HG03575 (cell line): ENCODE results near the gene GFM1.

Experiments used
- ATAC-seq: cut with Tn5 transposase; IDR thresholded peaks from one replicate; pipeline ENCODE4 v1.9.1; 2021; ENCODE audit not compliant: unreplicated experiment, insufficient number of reproducible peaks, low FRiP score; ENCODE audit errors: extremely low read depth

GFM1 gene

GRCh38 chr3:158718490-158719170 is 74.3 kb downstream of the GFM1 start:
- no peak for ATAC-seq

- ATAC-seq, result no peak
These were observed 77.8 kb downstream of the GFM1 start for GRCh38 chr3:158722108-158722507.

GRCh38 chr3:158723991-158724390 is 79.7 kb downstream of the GFM1 start:
- ATAC-seq, result no peak

GRCh38 chr3:158725348-158726011 is 81.2 kb downstream of the GFM1 start:
- ATAC-seq, result no peak

GRCh38 chr3:158727206-158728060 is 83.1 kb downstream of the GFM1 start:
- peak; percentile 55 for ATAC-seq

- ATAC-seq, result peak; percentile 15
These were observed 83.7 kb downstream of the GFM1 start for GRCh38 chr3:158728061-158728377.

GRCh38 chr3:158728851-158729250 is 84.5 kb downstream of the GFM1 start:
- ATAC-seq, result no peak

GRCh38 chr3:158731486-158731885 is 87.2 kb downstream of the GFM1 start:
- ATAC-seq, result no peak

GRCh38 chr3:158731938-158732855 is 87.9 kb downstream of the GFM1 start, which contains the start of gene RARRES1:
TSS of gene RARRES1 (minus strand) at chr3:158732457. CDS start at chr3:158732415, 42 bp downstream.
- ATAC-seq, result no peak

GRCh38 chr3:158732856-158733200 is 88.5 kb downstream of the GFM1 start:
- ATAC-seq, result no peak

GRCh38 chr3:158733656-158734055 is 89.3 kb downstream of the GFM1 start:
- ATAC-seq, result no peak

- no peak for ATAC-seq
These were observed 91.1 kb downstream of the GFM1 start for GRCh38 chr3:158735296-158736033.

- ATAC-seq, result no peak
These were observed 93.1 kb downstream of the GFM1 start for GRCh38 chr3:158737410-158737809.

- no peak for ATAC-seq
These were observed 93.8 kb downstream of the GFM1 start for GRCh38 chr3:158737976-158738615.

GRCh38 chr3:158738653-158739052 is 94.3 kb downstream of the GFM1 start:
- no peak for ATAC-seq

GRCh38 chr3:158739078-158739477 is 94.8 kb downstream of the GFM1 start:
- ATAC-seq, result no peak

GRCh38 chr3:158739661-158740060 is 95.3 kb downstream of the GFM1 start:
- no peak for ATAC-seq
